Activated CD4-positive, alpha-beta T cell treated with anti-CD3 and anti-CD28 coated beads for 36 hours (primary cell): ENCODE results near the gene EVL. TPM values are rescaled to one million over a fixed set of nuclear protein-coding genes. Genes with fewer than 3 reads are reported as not detected.
"Not testable (repeated sequence)": the region's sequence is repeated elsewhere in the genome, so short reads cannot be mapped to it uniquely, and the experiment has no call there.

Experiments used
- ATAC-seq: fragments of 200-7000 bp; cut with Tn5 transposase; one replicate; pipeline ENCODE4 v1.10.0; 2021; ENCODE audit warnings: mild to moderate bottlenecking, moderate library complexity
- CTCF ChIA-PET: fragments of 350-600 bp; sonication (Branson Sonifier 250); formaldehyde crosslinking; loops from one replicate; lab custom pipeline; 2021; ENCODE audit warnings: antibody characterized with exemption; lab: Charles Lee
- POLR2A ChIA-PET: fragments of 350-600 bp; sonication (Branson Sonifier 250); formaldehyde crosslinking; loops from one replicate; lab custom pipeline; 2021; ENCODE audit warnings: antibody characterized with exemption, inconsistent platforms; lab: Charles Lee
- DNase-seq: peaks from one replicate; pipeline ENCODE4 v3.0.0-alpha.2; 2020
- H3K27ac Mint-ChIP-seq: one replicate; pipeline ENCODE4 v1.8.0; 2021; ENCODE audit warnings: mixed read lengths
- H3K27me3 Mint-ChIP-seq: one replicate; pipeline ENCODE4 v1.8.0; 2021; ENCODE audit warnings: mixed read lengths
- H3K36me3 Mint-ChIP-seq: one replicate; pipeline ENCODE4 v1.8.0; 2021; ENCODE audit warnings: low read depth, mixed read lengths
- H3K4me1 Mint-ChIP-seq: one replicate; pipeline ENCODE4 v1.8.0; 2021; ENCODE audit warnings: mixed read lengths
- H3K4me3 Mint-ChIP-seq: one replicate; pipeline ENCODE4 v1.8.0; 2021; ENCODE audit warnings: mild to moderate bottlenecking, moderate library complexity, mixed read lengths
- H3K9me3 Mint-ChIP-seq: one replicate; pipeline ENCODE4 v1.8.0; 2021; ENCODE audit warnings: low read depth, mixed read lengths
- intact Hi-C, 2 experiments: fragments of 100-400 bp; cut with DNase I in 1 of 2; cut with micrococcal nuclease in 1 of 2; formaldehyde crosslinking; loops; one replicate each; pipeline versions ENCODE4 v1.14.2 to v1.15.1; 2022 to 2024; cut with DNase I, micrococcal nuclease
- total RNA-seq, 2 experiments: library from RNA; stranded (reverse); gene quantifications; one replicate each; pipeline ENCODE4 v1.2.3, GENCODE V29; 2021

Gene EVL
- total RNA-seq, 2 experiments from 2014 or later = 249 to 378 TPM

- Mint-ChIP-seq H3K4me3 (no peak overlapping the region), H3K36me3 (peaks cover 6% of the 10 kb centered on the region), H3K4me1 (no peaks in the 10 kb centered on the region), H3K27ac (no peak overlapping the region), H3K27me3 (peaks cover 10% of the 10 kb centered on the region), H3K9me3 (peaks cover 5% of the 10 kb centered on the region)
- ChIA-PET CTCF (interaction anchor here (0.6 to 1.5 kb wide), 3 partner anchors 40 to 162 kb away, joined by 3 to 4 read pairs (median 3); no protein-coding TSS in a partner anchor), POLR2A (no interaction called here)
- no peak for ATAC-seq
- DNase-seq = no peak
- intact Hi-C loops = loop anchor here in 1 of 2 experiments (10.0 kb wide), 1 partner anchor 359 kb away; the partner anchor contains the start of gene EML1
Observed at GRCh38 chr14:100153560-100153959, 88.3 kb downstream of the EVL start.

- Mint-ChIP-seq H3K9me3 (peaks cover 5% of the 10 kb centered on the region), H3K36me3 (peaks cover 6% of the 10 kb centered on the region), H3K4me3 (no peak overlapping the region), H3K4me1 (peaks cover 5% of the 10 kb centered on the region), H3K27me3 (peaks cover 14% of the 10 kb centered on the region), H3K27ac (no peak overlapping the region)
- POLR2A ChIA-PET = no interaction called here
- CTCF ChIA-PET = interaction anchor here (0.6 to 2.7 kb wide), 23 partner anchors 11 to 348 kb away, joined by 3 to 26 read pairs (median 4); no protein-coding TSS in a partner anchor
- ATAC-seq (no peak), DNase-seq (peak; percentile 75)
- intact Hi-C loops = loop anchor here in 1 of 2 experiments (1.0 to 10.0 kb wide), 3 partner anchors 83 to 360 kb away; partner anchors contain the start of gene EML1
Observed at GRCh38 chr14:100155049-100155621, 89.9 kb downstream of the EVL start.

GRCh38 chr14:100155756-100156616, 90.8 kb downstream of the EVL start:
- Mint-ChIP-seq H3K27me3 (peaks cover 17% of the 10 kb centered on the region), H3K27ac (no peak overlapping the region), H3K4me3 (no peak overlapping the region), H3K36me3 (peaks cover 6% of the 10 kb centered on the region), H3K4me1 (peaks cover 6% of the 10 kb centered on the region), H3K9me3 (peaks cover 5% of the 10 kb centered on the region)
- ChIA-PET POLR2A (no interaction called here), CTCF (interaction anchor here (0.6 to 2.7 kb wide), 23 partner anchors 9 to 347 kb away, joined by 3 to 26 read pairs (median 4); no protein-coding TSS in a partner anchor)
- no peak for DNase-seq
- intact Hi-C loops = loop anchor here in 1 of 2 experiments (1.0 to 10.0 kb wide), 3 partner anchors 84 to 361 kb away; partner anchors contain the start of gene EML1
- no peak for ATAC-seq

DNA sequence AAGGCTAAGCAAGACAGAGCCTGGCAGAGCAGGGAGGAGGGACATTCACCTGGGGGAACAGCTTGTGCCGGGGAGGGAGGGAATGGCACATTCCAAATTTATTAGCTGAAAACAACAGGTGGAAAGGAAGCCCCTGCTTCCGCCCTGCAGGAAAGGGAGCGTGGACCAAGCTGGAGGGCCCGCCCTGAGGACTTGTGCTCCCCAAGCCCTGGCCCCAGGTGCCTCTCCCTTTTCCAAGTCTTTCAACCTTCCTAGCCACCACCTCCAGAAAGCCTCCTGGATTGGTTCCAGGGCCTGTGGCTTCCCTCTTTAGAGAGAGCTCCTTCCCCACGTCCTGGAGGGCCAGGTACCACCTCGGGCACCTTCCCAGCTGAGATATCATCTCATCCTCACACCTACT, 91.6 kb downstream of the EVL start:
- Mint-ChIP-seq H3K27ac (no peak overlapping the region), H3K9me3 (peaks cover 5% of the 10 kb centered on the region)

DNA sequence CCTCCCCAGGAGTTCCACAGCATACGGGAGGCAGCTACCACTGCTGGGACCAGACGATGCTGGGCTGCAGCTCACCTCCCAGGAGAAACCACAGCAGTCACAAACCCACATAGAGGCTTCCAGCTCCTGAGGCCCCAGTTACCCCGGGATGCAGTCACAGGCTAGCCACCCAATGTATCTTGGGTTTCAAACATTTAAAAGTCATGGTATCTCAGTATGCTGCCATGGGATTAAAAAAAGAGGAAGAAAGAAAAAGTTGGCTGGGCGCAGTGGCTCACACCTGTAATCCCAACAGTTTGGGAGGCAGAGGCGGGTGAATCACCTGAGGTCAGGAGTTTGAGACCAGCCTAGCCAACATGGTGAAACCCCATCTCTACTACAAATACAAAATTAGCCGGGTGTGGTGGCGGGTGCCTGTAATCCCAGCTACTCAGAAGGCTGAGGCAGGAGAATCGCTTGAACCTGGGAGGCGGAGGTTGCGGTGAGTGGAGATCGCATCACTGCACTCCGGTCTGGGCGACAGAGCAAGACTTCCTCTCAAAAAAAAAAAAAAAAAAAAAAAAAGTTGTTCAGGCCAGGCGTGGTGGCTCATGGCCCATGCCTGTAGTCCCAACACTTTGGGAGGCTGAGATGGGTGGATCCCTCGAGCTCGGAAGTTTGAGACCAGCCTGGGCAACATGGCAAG, 92.5 kb downstream of the EVL start:
- H3K4me1 Mint-ChIP-seq, POLR2A ChIA-PET, H3K27ac Mint-ChIP-seq, DNase-seq, ATAC-seq, H3K4me3 Mint-ChIP-seq, H3K36me3 Mint-ChIP-seq, H3K9me3 Mint-ChIP-seq: not testable (repeated sequence)
- CTCF ChIA-PET = interaction anchor here (0.6 to 1.9 kb wide), 5 partner anchors 11 to 187 kb away, joined by 3 to 5 read pairs (median 3); no protein-coding TSS in a partner anchor
- intact Hi-C loops = loop anchor here in 1 of 2 experiments (2.0 to 10.0 kb wide), 4 partner anchors 57 to 363 kb away; partner anchors contain the start of gene EML1
- peaks cover 17% of the 10 kb centered on the region for H3K27me3 Mint-ChIP-seq

More for the DNA sequence above, 91.6 kb downstream of the EVL start:
- ATAC-seq (no peak), DNase-seq (no peak)
- Mint-ChIP-seq H3K36me3 (peaks cover 6% of the 10 kb centered on the region), H3K4me3 (no peak overlapping the region), H3K4me1 (peaks cover 6% of the 10 kb centered on the region), H3K27me3 (peaks cover 17% of the 10 kb centered on the region)
- ChIA-PET CTCF (interaction anchor here (0.7 to 2.7 kb wide), 4 partner anchors 10 to 147 kb away, joined by 3 to 26 read pairs (median 4); no protein-coding TSS in a partner anchor), POLR2A (no interaction called here)
- intact Hi-C loops = loop anchor here in 1 of 2 experiments (5.0 to 10.0 kb wide), 2 partner anchors 84 to 362 kb away; partner anchors contain the start of gene EML1

GRCh38 chr14:100158566-100159093, 93.4 kb downstream of the EVL start:
- Mint-ChIP-seq H3K4me1 (peaks cover 6% of the 10 kb centered on the region), H3K9me3 (peaks cover 5% of the 10 kb centered on the region), H3K4me3 (peak overlapping the region; percentile 54), H3K27me3 (peaks cover 17% of the 10 kb centered on the region), H3K36me3 (peaks cover 6% of the 10 kb centered on the region), H3K27ac (no peak overlapping the region)
- POLR2A ChIA-PET = interaction anchor here (0.7 kb wide), 1 partner anchor 79 kb away, joined by 4 read pairs; no protein-coding TSS in a partner anchor
- peak; percentile 12 for DNase-seq
- CTCF ChIA-PET = interaction anchor here (0.6 to 0.8 kb wide), 3 partner anchors 34 to 188 kb away, joined by 3 read pairs; no protein-coding TSS in a partner anchor
- intact Hi-C loops = loop anchor here in 1 of 2 experiments (1.0 to 10.0 kb wide), 7 partner anchors 34 to 364 kb away; partner anchors contain the start of gene EML1
- ATAC-seq = no peak

GRCh38 chr14:100159094-100159864, 94.1 kb downstream of the EVL start, which contains the start of gene DEGS2:
Gene DEGS2 (minus strand): TSS chr14:100159645. CDS start chr14:100159587, 58 bp downstream.
- DNase-seq = peak; percentile 84
- Mint-ChIP-seq H3K9me3 (peaks cover 5% of the 10 kb centered on the region), H3K36me3 (peaks cover 6% of the 10 kb centered on the region), H3K4me1 (peaks cover 6% of the 10 kb centered on the region), H3K4me3 (peak within 1 kb of the TSS; percentile 59), H3K27me3 (peaks cover 17% of the 10 kb centered on the region), H3K27ac (no peak within 1 kb of the TSS)
- peak; percentile 87 for ATAC-seq
- CTCF ChIA-PET = interaction anchor here (0.6 to 1.8 kb wide), 2 partner anchors 34 kb away, joined by 3 to 7 read pairs; no protein-coding TSS in a partner anchor
- intact Hi-C loops = loop anchor here in 1 of 2 experiments (1.0 to 10.0 kb wide), 7 partner anchors 33 to 364 kb away; partner anchors contain the start of gene EML1
- POLR2A ChIA-PET = interaction anchor here (0.6 to 0.7 kb wide), 3 partner anchors 80 to 216 kb away, joined by 3 to 4 read pairs (median 4); a partner anchor contains a TSS

- DNase-seq = no peak
- Mint-ChIP-seq H3K4me3 (peak overlapping the region; percentile 26), H3K4me1 (peaks cover 6% of the 10 kb centered on the region), H3K27ac (no peak overlapping the region), H3K9me3 (peaks cover 3% of the 10 kb centered on the region), H3K36me3 (peaks cover 3% of the 10 kb centered on the region), H3K27me3 (peaks cover 17% of the 10 kb centered on the region)
- intact Hi-C loops = loop anchor here in 1 of 2 experiments (1.0 to 10.0 kb wide), 7 partner anchors 32 to 365 kb away; partner anchors contain the start of gene EML1
- ATAC-seq = peak; percentile 39
- CTCF ChIA-PET = interaction anchor here (1.8 kb wide), 1 partner anchor 33 kb away, joined by 7 read pairs; no protein-coding TSS in a partner anchor
- POLR2A ChIA-PET = interaction anchor here (0.6 kb wide), 2 partner anchors 118 to 215 kb away, joined by 3 to 4 read pairs; a partner anchor contains a TSS
Observed at GRCh38 chr14:100159865-100160533, 94.8 kb downstream of the EVL start.

GRCh38 chr14:100160534-100160916, 95.3 kb downstream of the EVL start:
- CTCF ChIA-PET = interaction anchor here (1.8 kb wide), 1 partner anchor 32 kb away, joined by 7 read pairs; no protein-coding TSS in a partner anchor
- intact Hi-C loops = no loop called here
- no peak overlapping the region for H3K27ac Mint-ChIP-seq
- H3K4me1 Mint-ChIP-seq = peaks cover 6% of the 10 kb centered on the region
- POLR2A ChIA-PET = no interaction called here
- peaks cover 17% of the 10 kb centered on the region for H3K27me3 Mint-ChIP-seq
- no peaks in the 10 kb centered on the region for H3K36me3 Mint-ChIP-seq
- DNase-seq (no peak), ATAC-seq (no peak)
- H3K9me3 Mint-ChIP-seq = no peaks in the 10 kb centered on the region
- H3K4me3 Mint-ChIP-seq = no peak overlapping the region
